Subcutaneous abdominal adipose tissue (tissue), 5 donors: ENCODE measurements around the gene TMEM9.

Experiments
- H3K27ac ChIP-seq: one replicate; pipeline ENCODE4 v1.7.0; 2013; ENCODE audit warnings: low read depth, mild to moderate bottlenecking, inconsistent platforms, low read length, moderate library complexity
- H3K27me3 ChIP-seq, 5 donors: one replicate each; pipeline ENCODE4 v1.7.0; 2013; ENCODE audit warnings: low read length in 5 of 5, inconsistent platforms in 1 of 5; ENCODE audit not compliant: control insufficient read depth in 5 of 5, insufficient read depth in 4 of 5
- H3K36me3 ChIP-seq, 5 donors: one replicate each; pipeline ENCODE4 v1.7.0; 2013; ENCODE audit warnings: low read length in 5 of 5; ENCODE audit not compliant: control insufficient read depth in 5 of 5, insufficient read depth in 5 of 5
- H3K4me1 ChIP-seq, 5 donors: one replicate each; pipeline ENCODE4 v1.7.0; 2013; ENCODE audit warnings: low read length in 5 of 5, mild to moderate bottlenecking in 3 of 5, moderate library complexity in 1 of 5; ENCODE audit not compliant: control insufficient read depth in 5 of 5, insufficient read depth in 5 of 5
- H3K4me3 ChIP-seq, 5 donors: one replicate each; pipeline ENCODE4 v1.7.0; 2013; ENCODE audit warnings: low read length in 5 of 5, low read depth in 1 of 5
- H3K9ac ChIP-seq, 5 donors: one replicate each; pipeline ENCODE4 v1.7.0; 2013; ENCODE audit warnings: low read length in 5 of 5, mild to moderate bottlenecking in 4 of 5, moderate library complexity in 3 of 5
- H3K9me3 ChIP-seq, 5 donors: one replicate each; pipeline ENCODE4 v1.7.0; 2013; ENCODE audit warnings: low read length in 5 of 5; ENCODE audit not compliant: control insufficient read depth in 5 of 5
- donor health status: healthy.
- donor health status: healthy.
- donor health status: healthy.
- donor health status: healthy.
- donor health status: healthy.

The TMEM9 gene

DNA sequence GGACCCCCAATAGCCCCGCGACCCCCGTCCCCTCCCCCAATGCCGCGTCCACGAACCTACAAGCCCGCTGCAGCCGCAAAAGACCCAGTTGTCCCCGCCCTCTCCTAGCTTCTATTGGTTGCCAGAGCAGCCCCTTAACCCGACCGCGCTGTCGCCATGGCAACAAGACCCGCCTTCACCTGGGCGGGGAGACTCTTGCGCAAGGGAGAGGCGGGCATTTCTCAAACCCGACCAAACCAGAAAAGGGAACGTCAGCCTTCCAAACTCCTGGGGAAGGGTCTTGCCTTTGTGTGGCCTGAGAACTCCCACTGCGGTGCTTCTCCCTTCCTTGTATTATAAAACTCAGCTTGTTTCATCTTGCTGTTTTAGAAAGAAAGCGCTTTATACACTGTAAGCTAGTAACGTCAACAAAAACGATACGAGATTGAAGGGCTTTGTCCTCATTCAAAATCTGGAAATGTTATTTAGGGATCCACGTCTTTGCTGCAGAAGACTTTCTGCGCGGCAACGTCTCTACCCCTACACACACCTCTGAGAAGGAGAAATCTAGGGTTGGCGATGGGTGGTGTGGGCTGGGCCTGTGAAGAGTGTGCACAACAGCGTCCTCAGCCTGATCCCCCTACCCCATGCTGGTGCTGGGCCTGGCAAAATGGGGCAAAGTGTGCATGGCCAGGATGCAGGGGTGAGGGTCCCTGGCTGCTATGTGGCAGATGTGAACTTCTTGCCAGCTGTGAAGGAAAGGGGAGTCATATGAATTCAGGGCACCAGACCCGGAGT is at the start of gene TMEM9:
Gene TMEM9, minus strand, starts transcription at position 86 of the 777 bp plus-strand sequence. CDS start 551 bp downstream, outside the sequence.
- Histone ChIP-seq H3K27ac (no peak within 1 kb of the TSS), H3K36me3 (peaks cover 10 to 25% (median 14%) of the 10 kb centered on the region in 5 donors)

GRCh38 chr1:201198598-201198997 is 44.3 kb upstream of the TMEM9 start:
- Histone ChIP-seq H3K27me3 (no peaks in the 10 kb centered on the region), H3K4me1 (no peaks in the 10 kb centered on the region), H3K27ac (no peak overlapping the region), H3K9ac (no peak overlapping the region), H3K4me3 (no peak overlapping the region), H3K9me3 (no peaks in the 10 kb centered on the region), H3K36me3 (no peaks in the 10 kb centered on the region)

More for the DNA sequence above, at the start of gene TMEM9:
- peaks cover 0 to 3% (median 0%) of the 10 kb centered on the region in 5 donors for H3K27me3 ChIP-seq
- H3K9ac ChIP-seq = peak within 1 kb of the TSS; percentile 66 to 80 (median 69)
- peak within 1 kb of the TSS; percentile 75 to 91 (median 81) for H3K4me3 ChIP-seq
- peaks cover 0 to 18% (median 16%) of the 10 kb centered on the region in 5 donors for H3K4me1 ChIP-seq
- H3K9me3 ChIP-seq = no peaks in the 10 kb centered on the region

DNA sequence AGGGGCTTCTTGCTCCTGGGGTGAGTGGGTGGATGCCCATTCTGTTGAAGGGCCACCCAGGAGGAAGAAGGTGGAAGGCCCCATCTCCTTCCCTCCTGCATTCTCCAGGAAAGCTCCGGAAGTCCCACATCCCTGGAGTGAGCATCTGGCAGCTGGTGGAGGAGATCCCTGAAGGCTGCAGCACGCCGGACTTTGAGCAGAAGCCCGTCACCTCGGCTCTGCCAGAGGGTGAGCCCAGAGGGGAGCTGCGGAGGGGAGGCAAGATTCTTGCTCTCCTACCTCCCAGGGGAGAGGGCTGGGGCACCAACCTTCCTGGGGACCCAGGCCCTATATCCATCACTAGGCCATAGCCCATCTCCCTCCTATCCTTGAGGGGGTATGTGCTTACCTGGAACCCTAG is 39.8 kb upstream of the TMEM9 start:
- Histone ChIP-seq H3K4me1 (peaks cover 1 to 6% (median 2%) of the 10 kb centered on the region in 5 donors), H3K9ac (no peak overlapping the region)

DNA sequence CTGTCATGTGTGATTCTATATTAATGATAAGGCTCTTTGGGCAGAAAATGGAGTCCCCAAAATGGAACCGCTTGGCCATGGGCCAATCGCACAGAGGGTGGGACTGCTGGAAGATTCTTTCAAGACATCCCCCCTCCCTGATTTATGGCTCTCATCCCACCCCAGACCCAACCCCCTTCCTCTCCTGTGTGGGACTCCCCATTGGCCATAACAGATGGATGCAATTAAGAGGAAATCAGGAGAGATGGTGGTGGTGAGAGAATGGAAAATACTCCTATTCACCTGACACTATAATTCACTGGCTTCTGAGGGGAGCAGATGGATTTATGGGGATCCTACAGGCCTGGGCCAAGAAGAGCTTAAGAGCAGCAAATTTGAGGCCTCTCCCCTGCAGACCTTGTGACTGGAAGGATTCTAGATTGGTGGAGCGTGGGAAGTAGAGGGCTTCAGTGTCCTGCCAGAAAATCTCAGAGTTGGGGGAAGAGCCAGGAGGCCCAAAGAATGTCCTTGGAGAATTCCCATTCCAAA is 38.1 kb upstream of the TMEM9 start:
- H3K4me3 ChIP-seq = no peak overlapping the region
- H3K9ac ChIP-seq = no peak overlapping the region
- peaks cover 0 to 22% (median 6%) of the 10 kb centered on the region in 5 donors for H3K27me3 ChIP-seq
- H3K36me3 ChIP-seq = no peaks in the 10 kb centered on the region
- H3K4me1 ChIP-seq = peaks cover 1 to 6% (median 2%) of the 10 kb centered on the region in 5 donors
- no peaks in the 10 kb centered on the region for H3K9me3 ChIP-seq
- no peak overlapping the region for H3K27ac ChIP-seq

More for the DNA sequence above, 39.8 kb upstream of the TMEM9 start:
- Histone ChIP-seq H3K27me3 (peaks cover 0 to 22% (median 6%) of the 10 kb centered on the region in 5 donors), H3K36me3 (no peaks in the 10 kb centered on the region), H3K27ac (no peak overlapping the region), H3K4me3 (no peak overlapping the region), H3K9me3 (no peaks in the 10 kb centered on the region)

- Histone ChIP-seq H3K27me3 (peaks cover 0 to 22% (median 6%) of the 10 kb centered on the region in 5 donors), H3K9ac (no peak overlapping the region), H3K4me3 (no peak overlapping the region), H3K27ac (no peak overlapping the region), H3K9me3 (no peaks in the 10 kb centered on the region), H3K4me1 (peaks cover 1 to 6% (median 2%) of the 10 kb centered on the region in 5 donors), H3K36me3 (no peaks in the 10 kb centered on the region)
Observed at GRCh38 chr1:201191653-201192260, 37.5 kb upstream of the TMEM9 start.

DNA sequence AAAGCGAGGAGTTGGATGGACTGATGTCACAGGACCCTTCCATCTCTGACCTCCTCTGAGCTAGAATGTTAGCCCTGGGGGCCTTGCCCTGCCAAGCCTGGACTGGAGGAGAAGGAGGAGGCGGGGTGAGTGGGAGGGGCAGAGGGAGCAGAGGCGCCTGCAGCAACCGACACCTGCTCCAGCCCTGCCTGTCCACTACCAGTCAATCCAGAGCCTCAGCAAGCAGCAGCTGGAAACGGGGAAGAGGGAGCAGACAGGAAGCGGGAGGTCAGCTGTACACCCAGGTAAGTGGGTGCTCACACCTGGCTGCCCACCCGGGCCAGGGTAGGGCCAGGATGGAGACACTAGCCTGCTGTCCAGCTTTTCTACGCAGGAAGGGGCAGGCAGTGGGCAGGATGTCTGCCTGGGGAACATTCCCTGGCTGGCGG is 36.4 kb upstream of the TMEM9 start, which contains the start of gene IGFN1:
Gene IGFN1, plus strand, starts transcription at position 201 of the 428 bp plus-strand sequence. CDS start 2,470 bp downstream, outside the sequence.
- Histone ChIP-seq H3K27ac (no peak within 1 kb of the TSS), H3K27me3 (peaks cover 0 to 22% (median 6%) of the 10 kb centered on the region in 5 donors), H3K4me3 (no peak within 1 kb of the TSS), H3K36me3 (no peaks in the 10 kb centered on the region), H3K9me3 (no peaks in the 10 kb centered on the region), H3K9ac (no peak within 1 kb of the TSS), H3K4me1 (peaks cover 1 to 6% (median 2%) of the 10 kb centered on the region in 5 donors)

DNA sequence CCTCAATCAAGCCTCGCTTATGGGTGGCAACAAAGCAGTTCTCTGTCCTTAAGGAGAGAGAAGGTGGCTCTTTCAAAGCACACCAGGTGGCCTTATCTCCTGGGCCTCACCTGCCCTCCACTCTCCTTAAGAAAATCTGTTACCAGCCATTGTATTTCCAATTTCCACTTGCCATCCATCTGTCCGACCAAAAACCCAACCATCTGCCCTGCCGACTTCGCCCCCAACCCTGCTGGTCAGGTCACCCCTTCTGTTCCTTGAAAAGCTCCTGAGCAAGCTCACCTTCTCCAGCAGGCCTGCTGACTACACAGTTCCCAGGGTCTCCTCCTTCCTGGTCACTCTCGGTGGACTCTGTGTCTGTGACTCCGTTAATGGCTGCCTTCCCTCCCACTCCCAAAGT is 35.7 kb upstream of the TMEM9 start:
- H3K9ac ChIP-seq = no peak overlapping the region
- peaks cover 3 to 22% (median 6%) of the 10 kb centered on the region in 5 donors for H3K27me3 ChIP-seq
- peaks cover 1 to 6% (median 2%) of the 10 kb centered on the region in 5 donors for H3K4me1 ChIP-seq
- H3K36me3 ChIP-seq = no peaks in the 10 kb centered on the region
- H3K9me3 ChIP-seq = no peaks in the 10 kb centered on the region
- H3K27ac ChIP-seq = no peak overlapping the region
- no peak overlapping the region for H3K4me3 ChIP-seq

- H3K4me3 ChIP-seq = no peak overlapping the region
- H3K9ac ChIP-seq = no peak overlapping the region
- H3K4me1 ChIP-seq = peaks cover 1 to 6% (median 2%) of the 10 kb centered on the region in 5 donors
- no peaks in the 10 kb centered on the region for H3K36me3 ChIP-seq
- H3K27ac ChIP-seq = no peak overlapping the region
- peaks cover 3 to 22% (median 6%) of the 10 kb centered on the region in 5 donors for H3K27me3 ChIP-seq
- no peaks in the 10 kb centered on the region for H3K9me3 ChIP-seq
Observed at GRCh38 chr1:201189085-201189484, 34.8 kb upstream of the TMEM9 start.

- Histone ChIP-seq H3K4me3 (no peak overlapping the region), H3K4me1 (no peaks in the 10 kb centered on the region), H3K36me3 (no peaks in the 10 kb centered on the region), H3K9ac (no peak overlapping the region), H3K9me3 (no peaks in the 10 kb centered on the region), H3K27me3 (peaks cover 3 to 18% (median 3%) of the 10 kb centered on the region in 5 donors), H3K27ac (no peak overlapping the region)
Observed at GRCh38 chr1:201186192-201186591, 31.9 kb upstream of the TMEM9 start.
